H1 (cell line): ENCODE results near the gene PLOD1. TPM values are rescaled to one million over a fixed set of nuclear protein-coding genes. Genes with fewer than 3 reads are reported as not detected.
A peak's percentile ranks its signal among the peaks of the same experiment; 100 is the strongest.

ENCODE experiments used
- CTCF ChIA-PET: fragments of 300-600 bp; sonication (Branson Sonifier 250); formaldehyde crosslinking; loops from one replicate; lab custom pipeline; 2021; ENCODE audit not compliant: partially characterized antibody; lab: Charles Lee
- POLR2A ChIA-PET: fragments of 300-600 bp; sonication (Branson Sonifier 250); formaldehyde crosslinking; loops from one replicate; lab custom pipeline; 2021; ENCODE audit warnings: inconsistent platforms; ENCODE audit not compliant: partially characterized antibody; lab: Charles Lee
- DNase-seq, 2 experiments: peaks; one replicate each; pipeline versions ENCODE4 v3.0.0 to v3.0.0-alpha.2; 2010 to 2022; ENCODE audit warnings: low spot score in 2 of 2, low read depth in 1 of 2, mixed read lengths in 1 of 2
- FAIRE-seq: peaks from 2 replicates; lab custom pipeline; 2011; peaks lifted over from hg19 to GRCh38; lab: Jason Lieb, UNC
- H2AFZ ChIP-seq: 2 replicates; pipeline ENCODE4 v1.8.1; 2012; ENCODE audit warnings: low read length, inconsistent platforms
- H2AK5ac ChIP-seq: 2 replicates; pipeline ENCODE4 v1.6.1; 2013; ENCODE audit warnings: low read depth, low read length
- H2BK120ac ChIP-seq: replicated peaks from 2 replicates; pipeline ENCODE3; 2013; ENCODE audit warnings: low read depth, low read length, inconsistent platforms
- H2BK12ac ChIP-seq: 2 replicates; pipeline ENCODE4 v1.6.1; 2013; ENCODE audit warnings: low read depth, low read length
- H2BK15ac ChIP-seq: 2 replicates; pipeline ENCODE4 v1.6.1; 2013; ENCODE audit warnings: low read length
- H2BK20ac ChIP-seq: 2 replicates; pipeline ENCODE4 v1.6.1; 2013; ENCODE audit warnings: low read length
- H2BK5ac ChIP-seq: 2 replicates; pipeline ENCODE4 v1.6.1; 2013; ENCODE audit warnings: low read depth, low read length
- H3K14ac ChIP-seq: 2 replicates; pipeline ENCODE4 v1.6.1; 2013; ENCODE audit warnings: inconsistent platforms; ENCODE audit not compliant: insufficient read length
- H3K18ac ChIP-seq: 2 replicates; pipeline ENCODE4 v1.6.1; 2013; ENCODE audit warnings: low read length; ENCODE audit errors: extremely low read depth
- H3K23ac ChIP-seq: 2 replicates; pipeline ENCODE4 v1.6.1; 2013; ENCODE audit warnings: inconsistent platforms; ENCODE audit not compliant: insufficient read length
- H3K23me2 ChIP-seq: 2 replicates; pipeline ENCODE4 v1.6.1; 2013; ENCODE audit warnings: low read depth, low read length
- H3K27ac ChIP-seq: 2 replicates; pipeline ENCODE4 v1.6.1; 2011; ENCODE audit warnings: low read depth, low read length, inconsistent platforms
- H3K27me3 ChIP-seq, 4 experiments: replicated peaks in 1 of 4; 1 replicate in 1 of 4; 2 replicates in 3 of 4; pipeline versions ENCODE4 v1.6.1 to v1.8.1; 2011 to 2013; ENCODE audit warnings: low read length in 3 of 4, mild to moderate bottlenecking in 3 of 4, inconsistent platforms in 2 of 4, mixed read lengths in 2 of 4, moderate library complexity in 1 of 4; ENCODE audit not compliant: control insufficient read depth in 3 of 4, insufficient read depth in 3 of 4; ENCODE audit errors: extremely low read depth in 1 of 4
- H3K36me3 ChIP-seq, 4 experiments: 2 replicates each; pipeline versions ENCODE4 v1.6.1 to v1.8.1; 2011 to 2013; ENCODE audit warnings: mild to moderate bottlenecking in 4 of 4, low read length in 3 of 4, moderate library complexity in 2 of 4, control low read depth in 1 of 4, inconsistent platforms in 1 of 4; ENCODE audit not compliant: insufficient read depth in 4 of 4, control insufficient read depth in 2 of 4
- H3K4ac ChIP-seq: replicated peaks from 2 replicates; pipeline ENCODE3; 2013; ENCODE audit warnings: low read length, low read depth, mixed read lengths, inconsistent platforms; ENCODE audit not compliant: insufficient read length
- H3K4me1 ChIP-seq, 4 experiments: replicated peaks in 1 of 4; 1 replicate in 1 of 4; 2 replicates in 3 of 4; pipeline versions ENCODE4 v1.6.1 to v1.8.1; 2011 to 2013; ENCODE audit warnings: low read length in 3 of 4, inconsistent platforms in 2 of 4, mixed read lengths in 1 of 4; ENCODE audit not compliant: insufficient read depth in 4 of 4, control insufficient read depth in 3 of 4
- H3K4me2 ChIP-seq, 2 experiments: 2 replicates each; pipeline versions ENCODE4 v1.6.1 to v1.8.1; 2011 to 2013; ENCODE audit warnings: low read depth in 2 of 2, low read length in 2 of 2, control low read depth in 1 of 2, inconsistent platforms in 1 of 2, mild to moderate bottlenecking in 1 of 2; ENCODE audit not compliant: insufficient read depth in 1 of 2
- H3K4me3 ChIP-seq, 4 experiments: fragments of 200-600, 300-600 bp in 1 of 4; sonication (generic), shearing (Covaris generic), sonication (Bioruptor Twin) in 1 of 4; 2 replicates each; pipeline versions ENCODE4 v1.5.1 to v1.8.1; 2011 to 2016; ENCODE audit warnings: low read length in 4 of 4, low read depth in 3 of 4, control low read depth in 2 of 4, inconsistent platforms in 2 of 4, mild to moderate bottlenecking in 2 of 4, mixed read lengths in 1 of 4, moderate library complexity in 1 of 4; ENCODE audit not compliant: insufficient read depth in 2 of 4; ENCODE audit errors: extremely low read depth in 1 of 4
- H3K56ac ChIP-seq: replicated peaks from 2 replicates; pipeline ENCODE3; 2013; ENCODE audit warnings: low read depth, mild to moderate bottlenecking, mixed read lengths, low read length, inconsistent platforms; ENCODE audit not compliant: insufficient read length
- H3K79me1 ChIP-seq: 2 replicates; pipeline ENCODE4 v1.6.1; 2013; ENCODE audit warnings: low read depth, low read length, control low read depth
- H3K79me2 ChIP-seq, 2 experiments: 2 replicates each; pipeline versions ENCODE4 v1.6.1 to v1.8.1; 2012 to 2013; ENCODE audit warnings: low read length in 2 of 2, mild to moderate bottlenecking in 2 of 2, inconsistent platforms in 1 of 2; ENCODE audit not compliant: insufficient read depth in 2 of 2, control insufficient read depth in 1 of 2
- H3K9ac ChIP-seq, 4 experiments: replicated peaks in 1 of 4; 1 replicate in 1 of 4; 2 replicates in 3 of 4; pipeline versions ENCODE4 v1.6.1 to v1.8.1; 2011 to 2013; ENCODE audit warnings: low read depth in 3 of 4, low read length in 3 of 4, control low read depth in 2 of 4, mild to moderate bottlenecking in 2 of 4, moderate library complexity in 2 of 4, inconsistent platforms in 1 of 4; ENCODE audit errors: extremely low read depth in 1 of 4
- H3K9me3 ChIP-seq, 2 experiments: 2 replicates each; pipeline versions ENCODE4 v1.6.1 to v1.8.1; 2012 to 2013; ENCODE audit warnings: mild to moderate bottlenecking in 2 of 2, moderate library complexity in 2 of 2, control low read depth in 1 of 2, inconsistent platforms in 1 of 2, low read depth in 1 of 2, low read length in 1 of 2, mixed read lengths in 1 of 2; ENCODE audit not compliant: insufficient read depth in 2 of 2
- H4K20me1 ChIP-seq, 2 experiments: replicated peaks in 1 of 2; 2 replicates each; pipeline versions ENCODE3 to v1.8.1; 2011 to 2013; ENCODE audit warnings: inconsistent platforms in 2 of 2, low read length in 2 of 2, mild to moderate bottlenecking in 1 of 2; ENCODE audit not compliant: insufficient read depth in 2 of 2, control insufficient read depth in 1 of 2
- H4K5ac ChIP-seq: 2 replicates; pipeline ENCODE4 v1.6.1; 2013; ENCODE audit warnings: low read length, low read depth, mixed read lengths, inconsistent platforms; ENCODE audit not compliant: insufficient read length
- H4K8ac ChIP-seq: 2 replicates; pipeline ENCODE4 v1.8.0; 2013; ENCODE audit warnings: mild to moderate bottlenecking, moderate library complexity, low read length, inconsistent platforms; ENCODE audit not compliant: insufficient read depth; ENCODE audit errors: extremely low read depth
- H4K91ac ChIP-seq: replicated peaks from 2 replicates; pipeline ENCODE3; 2013; ENCODE audit warnings: low read length, mixed read lengths, inconsistent platforms; ENCODE audit not compliant: insufficient read length
- SAP30 ChIP-seq: fragments of 300-600 bp; sonication (generic); IDR thresholded peaks from 2 replicates; pipeline ENCODE4 v1.7.1; 2012; ENCODE audit warnings: low read length, moderate library complexity, mild to moderate bottlenecking, inconsistent platforms; ENCODE audit not compliant: insufficient read depth, insufficient replicate concordance
- TCF12 ChIP-seq: IDR thresholded peaks from 2 replicates; pipeline ENCODE4 v1.6.1; 2011; ENCODE audit warnings: low read depth, mild to moderate bottlenecking, low read length
- WGBS, 2 experiments: shearing (Covaris generic) in 1 of 2; methylation state at CpG; one replicate each; pipeline versions ENCODE4 v1.1.6 to v1.1.7; 2013 to 2015; ENCODE audit warnings: low lambda C conversion rate in 2 of 2, mixed read lengths in 2 of 2, inconsistent platforms in 1 of 2, low coverage in 1 of 2, missing lambda C conversion rate in 1 of 2; ENCODE audit not compliant: insufficient replicate concordance in 2 of 2, insufficient coverage in 1 of 2, insufficient read length in 1 of 2; ENCODE audit errors: extremely low coverage in 1 of 2, missing lambda C conversion rate in 1 of 2; 5-methylcytosine and 5-hydroxymethylcytosine counted together
- polyA plus RNA-seq, 7 experiments: library from polyadenylated mRNA; depleted of rRNA in 3 of 7; stranded (reverse) in 5 of 7; unstranded in 2 of 7; fragments of >200 nt in 5 of 7; fragments of 200-250 nt in 2 of 7; gene quantifications; 1 replicate in 5 of 7; 2 replicates in 1 of 7; 4 replicates in 1 of 7; pipeline versions ENCODE4 v1.2.1 to v1.2.3, GENCODE V29; 2011 to 2013; ENCODE audit warnings: missing spikeins in 2 of 7, mixed read lengths in 2 of 7
- total RNA-seq: library from RNA; stranded (reverse); fragmentation: NEBNext Ultra II Directional; extraction: Animal tissue kit (Norgen Biotek cat#: 25700); gene quantifications from 2 replicates; pipeline ENCODE4 v1.2.1, GENCODE V29; 2021

Gene PLOD1
- total and polyA plus RNA-seq, 2 of the 8 experiments (the other 6 are each of a cell fraction or from before 2014, with no cell fraction given), result 44.9 to 51.8 TPM

DNA sequence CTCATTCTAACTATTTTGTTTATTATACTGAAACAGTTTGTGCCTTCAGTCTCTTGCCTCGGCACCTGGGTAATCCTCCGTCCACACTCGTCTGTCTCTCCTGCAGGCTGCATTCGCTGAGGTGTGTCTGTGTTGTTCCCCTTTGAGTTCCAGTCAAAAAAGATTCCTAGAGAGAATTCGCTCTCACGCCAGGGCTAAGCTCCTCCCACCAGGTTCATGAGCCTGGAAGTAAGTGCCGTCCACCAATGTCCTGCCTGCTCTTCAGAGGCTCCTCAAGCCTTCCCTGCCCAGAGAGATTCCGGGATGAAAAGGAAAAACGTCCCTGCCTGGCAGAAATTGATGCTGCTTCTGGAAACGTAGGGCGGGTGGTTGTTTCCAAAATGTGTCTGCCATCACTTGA is 21.2 kb upstream of the PLOD1 start:
- DNase-seq (no peak), FAIRE-seq (no peak)
- WGBS, 2 experiments, result 70% methylated on average over 11 of the region's 11 CpGs; no CpG with 5 or more reads in 1 of the 2 experiments
- POLR2A ChIA-PET, result interaction anchor here (0.9 to 10.0 kb wide), 7 partner anchors 9 to 138 kb away, joined by 3 to 263 read pairs (median 5); partner anchors contain the start of genes KIAA2013, MFN2 and PLOD1
- peaks cover 3% of the 10 kb centered on the region for H3K23me2 ChIP-seq
- H3K18ac ChIP-seq, result no peak overlapping the region
- H3K14ac ChIP-seq, result no peak overlapping the region
- H4K8ac ChIP-seq, result no peak overlapping the region
- H3K4me2 ChIP-seq, result no peak overlapping the region
- H3K27me3 ChIP-seq, result no peaks in the 10 kb centered on the region
- peaks cover 0 to 2% of the 10 kb centered on the region in 2 experiments for H4K20me1 ChIP-seq
- H3K9me3 ChIP-seq, result no peaks in the 10 kb centered on the region
- H2BK120ac ChIP-seq, result no peak overlapping the region
- H2BK20ac ChIP-seq, result no peak overlapping the region
- H4K5ac ChIP-seq, result no peak overlapping the region
- H2BK12ac ChIP-seq, result no peak overlapping the region
- H3K79me1 ChIP-seq, result peaks cover 3% of the 10 kb centered on the region; the same call in 1 of the 2 replicates
- no peak overlapping the region for H3K9ac ChIP-seq
- H2AFZ ChIP-seq, result peak overlapping the region; percentile 74
- no peak overlapping the region for H3K4me3 ChIP-seq
- CTCF ChIA-PET, result interaction anchor here (1.0 to 2.9 kb wide), 4 partner anchors 15 to 71 kb away, joined by 3 to 14 read pairs (median 4); no protein-coding TSS in a partner anchor
- no peak overlapping the region for H2BK5ac ChIP-seq
- TF ChIP-seq TCF12, result no peak
- no peak for TF ChIP-seq SAP30
- H3K27ac ChIP-seq, result no peak overlapping the region
- no peaks in the 10 kb centered on the region for H3K79me2 ChIP-seq
- H3K23ac ChIP-seq, result no peak overlapping the region
- H2AK5ac ChIP-seq, result no peak overlapping the region
- peaks cover 0 to 5% (median 2%) of the 10 kb centered on the region in 4 experiments; a peak in 2 of 7 replicates for H3K4me1 ChIP-seq
- H3K36me3 ChIP-seq, result no peaks in the 10 kb centered on the region; a peak in 1 of 8 replicates
- H3K56ac ChIP-seq, result no peak overlapping the region
- no peak overlapping the region for H4K91ac ChIP-seq
- no peak overlapping the region for H2BK15ac ChIP-seq
- H3K4ac ChIP-seq, result no peak overlapping the region
